ENCODE measurements around the gene SMIM8.

SMIM8 gene

GRCh38 chr6:87336367-87336766, 14.0 kb downstream of the SMIM8 start:
- no peak for FAIRE-seq

- FAIRE-seq = no peak
Measured at GRCh38 chr6:87340230-87340629, 17.8 kb downstream of the SMIM8 start.

- FAIRE-seq = no peak
Measured at GRCh38 chr6:87341158-87341557, 18.8 kb downstream of the SMIM8 start.

- FAIRE-seq = no peak
Measured at GRCh38 chr6:87341899-87342298, 19.5 kb downstream of the SMIM8 start.

- FAIRE-seq = no peak
Measured at GRCh38 chr6:87342829-87343228, 20.4 kb downstream of the SMIM8 start.

- no peak for FAIRE-seq
Measured at GRCh38 chr6:87344731-87345130, 22.3 kb downstream of the SMIM8 start, which contains the start of gene C6orf163. TSS of gene C6orf163 (plus strand) at chr6:87344813. CDS start at chr6:87345100, 287 bp downstream.

- no peak for FAIRE-seq
Measured at GRCh38 chr6:87346700-87347099, 24.3 kb downstream of the SMIM8 start.

GRCh38 chr6:87349896-87350295, 27.5 kb downstream of the SMIM8 start:
- FAIRE-seq = no peak

GRCh38 chr6:87350516-87350915, 28.1 kb downstream of the SMIM8 start:
- FAIRE-seq = no peak

GRCh38 chr6:87351583-87351982, 29.2 kb downstream of the SMIM8 start:
- FAIRE-seq = no peak

GRCh38 chr6:87356181-87356580, 33.8 kb downstream of the SMIM8 start:
- no peak for FAIRE-seq

- FAIRE-seq = no peak
Measured at GRCh38 chr6:87357479-87358196, 35.2 kb downstream of the SMIM8 start.

GRCh38 chr6:87364602-87365252, 42.3 kb downstream of the SMIM8 start:
- no peak for FAIRE-seq

- FAIRE-seq = no peak
Measured at GRCh38 chr6:87366072-87366827, 43.9 kb downstream of the SMIM8 start.

- no peak for FAIRE-seq
Measured at GRCh38 chr6:87366899-87367298, 44.5 kb downstream of the SMIM8 start.

GRCh38 chr6:87373377-87373776, 51.0 kb downstream of the SMIM8 start:
- FAIRE-seq = no peak

- no peak for FAIRE-seq
Measured at GRCh38 chr6:87375315-87375714, 52.9 kb downstream of the SMIM8 start.

GRCh38 chr6:87376643-87377042, 54.3 kb downstream of the SMIM8 start:
- no peak for FAIRE-seq

- FAIRE-seq = no peak
Measured at GRCh38 chr6:87378947-87379346, 56.6 kb downstream of the SMIM8 start.

GRCh38 chr6:87382861-87383260, 60.5 kb downstream of the SMIM8 start:
- FAIRE-seq = no peak

GRCh38 chr6:87384038-87384437, 61.6 kb downstream of the SMIM8 start:
- no peak for FAIRE-seq

- no peak for FAIRE-seq
Measured at GRCh38 chr6:87384449-87384848, 62.1 kb downstream of the SMIM8 start.

- no peak for FAIRE-seq
Measured at GRCh38 chr6:87391334-87391733, 68.9 kb downstream of the SMIM8 start.

Data from colon (tissue), 2 donors.